HL-60 (cell line): Measurements from ENCODE around the gene C1orf53.
A peak's percentile ranks its signal among the peaks of the same experiment; 100 is the strongest.

Experiments used
- DNase-seq, 2 experiments: peaks; one replicate each; pipeline ENCODE4 v3.0.0-alpha.2; 2010 to 2020; ENCODE audit warnings: low read depth in 1 of 2, low spot score in 1 of 2
- H3K27ac ChIP-seq: fragments of 250-450 bp; sonication (Bioruptor Pico); replicated peaks from 2 replicates; pipeline ENCODE4 v1.5.1; 2020; ENCODE audit warnings: mild to moderate bottlenecking, moderate library complexity
- H3K27me3 ChIP-seq: fragments of 250-450 bp; sonication (Bioruptor Pico); 2 replicates; pipeline ENCODE4 v1.5.1; 2021; ENCODE audit warnings: mild to moderate bottlenecking, moderate library complexity; ENCODE audit not compliant: insufficient read depth, poor library complexity, severe bottlenecking
- H3K4me3 ChIP-seq: replicated peaks from 2 replicates; pipeline ENCODE4 v1.5.1; 2011; ENCODE audit warnings: mild to moderate bottlenecking, control low read depth, low read length; ENCODE audit not compliant: insufficient read depth
- CTCF ChIP-seq: IDR thresholded peaks from one replicate; pipeline ENCODE4 v1.5.1; 2011; ENCODE audit warnings: low read length, control low read depth, inconsistent platforms; ENCODE audit not compliant: insufficient read depth
- GABPA ChIP-seq: IDR thresholded peaks from 2 replicates; pipeline ENCODE4 v1.6.1; 2012; ENCODE audit warnings: low read depth
- POLR2AphosphoS5 ChIP-seq: IDR thresholded peaks from 2 replicates; pipeline ENCODE4 v1.6.1; 2012; ENCODE audit warnings: low read depth
- REST ChIP-seq: IDR thresholded peaks from 2 replicates; pipeline ENCODE4 v1.6.1; 2012; ENCODE audit warnings: low read depth; ENCODE audit not compliant: insufficient replicate concordance
- SPI1 ChIP-seq: IDR thresholded peaks from 2 replicates; pipeline ENCODE4 v1.6.1; 2012; ENCODE audit warnings: low read depth, mild to moderate bottlenecking, borderline replicate concordance

The C1orf53 gene

GRCh38 chr1:197923038-197923437, 20.6 kb downstream of the C1orf53 start:
- no peak overlapping the region for H3K27ac ChIP-seq
- DNase-seq: no peak
- H3K27me3 ChIP-seq: peaks cover 20% of the 10 kb centered on the region
- TF ChIP-seq SPI1: no peak
- TF ChIP-seq REST: no peak
- no peak for TF ChIP-seq CTCF
- TF ChIP-seq GABPA: no peak
- TF ChIP-seq POLR2AphosphoS5: no peak
- H3K4me3 ChIP-seq: no peak overlapping the region

DNA sequence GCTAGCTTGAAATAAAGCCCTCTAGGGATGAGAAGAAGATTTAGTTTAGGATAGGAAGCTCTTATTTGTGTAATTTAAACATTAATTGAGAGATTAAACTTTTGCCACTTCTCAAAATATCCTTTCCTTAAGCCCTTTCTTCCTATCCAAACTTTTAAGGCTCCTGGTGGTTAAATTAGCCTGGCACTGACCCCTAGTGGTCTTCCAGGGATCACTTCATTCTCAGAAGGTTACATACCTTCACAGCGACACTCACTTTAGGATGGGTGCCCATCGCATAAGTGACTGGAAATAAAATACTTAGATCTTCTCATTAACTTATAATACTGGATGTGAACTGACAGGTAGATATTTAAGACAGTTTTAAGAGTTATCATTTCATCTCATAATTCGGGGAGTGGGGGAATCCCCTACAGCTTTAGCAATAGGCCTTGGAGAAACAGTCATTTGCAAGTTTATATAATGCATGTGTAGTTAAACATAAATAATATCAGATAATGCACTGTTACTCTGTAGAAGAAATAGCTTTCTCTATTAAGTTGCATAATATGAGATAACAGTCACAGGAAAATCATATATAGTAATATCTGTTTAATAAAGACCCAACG, 22.2 kb downstream of the C1orf53 start:
- TF ChIP-seq CTCF: peak; percentile 49
- TF ChIP-seq POLR2AphosphoS5: no peak
- TF ChIP-seq REST: no peak
- no peak overlapping the region for H3K4me3 ChIP-seq
- peaks cover 11% of the 10 kb centered on the region for H3K27me3 ChIP-seq
- H3K27ac ChIP-seq: no peak overlapping the region
- DNase-seq: peak in 1 of 2 experiments; percentile 50

- Histone ChIP-seq H3K27ac (no peak overlapping the region), H3K27me3 (no peaks in the 10 kb centered on the region), H3K4me3 (no peak overlapping the region)
- no peak for TF ChIP-seq CTCF
- TF ChIP-seq REST: no peak
- no peak for TF ChIP-seq SPI1
- TF ChIP-seq POLR2AphosphoS5: no peak
- no peak for TF ChIP-seq GABPA
- DNase-seq: no peak
These were observed 25.7 kb downstream of the C1orf53 start for GRCh38 chr1:197927908-197928665.
